Panc1 (cell line): Measurements from ENCODE around the gene TFAM.

Experiments used
- POLR2AphosphoS5 ChIP-seq: IDR thresholded peaks from 2 replicates; pipeline ENCODE4 v1.6.1; 2012; ENCODE audit warnings: mild to moderate bottlenecking, low read depth, low read length, moderate library complexity
- SIN3A ChIP-seq: IDR thresholded peaks from 2 replicates; pipeline ENCODE4 v1.6.1; 2012; ENCODE audit warnings: low read depth, mild to moderate bottlenecking, low read length, moderate library complexity, borderline replicate concordance; ENCODE audit not compliant: insufficient read depth
- TCF7L2 ChIP-seq: IDR thresholded peaks from 2 replicates; pipeline ENCODE4 v1.6.1; 2011; ENCODE audit warnings: mild to moderate bottlenecking, low read depth, low read length, inconsistent platforms
- TF ChIP-seq, protein P1 (sequence below): fragments of 450-650 bp; IDR thresholded peaks from 2 replicates; pipeline ENCODE4 v1.5.1; 2017; ENCODE audit warnings: mild to moderate bottlenecking

DNA sequence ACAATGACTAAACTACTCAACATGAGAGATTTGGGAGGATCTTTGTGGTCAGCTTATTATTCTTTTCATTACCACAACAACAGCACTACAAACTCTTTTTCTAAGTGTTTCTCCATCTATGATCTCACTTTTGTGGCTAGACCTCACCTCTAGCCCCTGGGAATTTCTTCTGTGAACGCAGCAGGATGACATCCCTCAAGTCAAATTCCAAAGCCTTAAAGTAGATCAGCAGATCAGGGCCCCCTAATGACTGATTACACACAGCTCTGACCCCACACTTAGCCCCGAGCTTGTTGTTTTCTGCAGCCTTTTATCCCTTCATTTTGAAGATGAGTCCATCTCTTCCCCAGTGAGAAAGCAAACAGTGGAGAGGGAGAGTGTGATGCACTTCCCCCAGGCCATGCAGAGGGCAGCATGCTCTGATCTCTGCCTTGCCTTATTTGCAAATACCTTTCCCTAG is 27.3 kb downstream of the TFAM start:
- TF ChIP-seq, protein P1, sequence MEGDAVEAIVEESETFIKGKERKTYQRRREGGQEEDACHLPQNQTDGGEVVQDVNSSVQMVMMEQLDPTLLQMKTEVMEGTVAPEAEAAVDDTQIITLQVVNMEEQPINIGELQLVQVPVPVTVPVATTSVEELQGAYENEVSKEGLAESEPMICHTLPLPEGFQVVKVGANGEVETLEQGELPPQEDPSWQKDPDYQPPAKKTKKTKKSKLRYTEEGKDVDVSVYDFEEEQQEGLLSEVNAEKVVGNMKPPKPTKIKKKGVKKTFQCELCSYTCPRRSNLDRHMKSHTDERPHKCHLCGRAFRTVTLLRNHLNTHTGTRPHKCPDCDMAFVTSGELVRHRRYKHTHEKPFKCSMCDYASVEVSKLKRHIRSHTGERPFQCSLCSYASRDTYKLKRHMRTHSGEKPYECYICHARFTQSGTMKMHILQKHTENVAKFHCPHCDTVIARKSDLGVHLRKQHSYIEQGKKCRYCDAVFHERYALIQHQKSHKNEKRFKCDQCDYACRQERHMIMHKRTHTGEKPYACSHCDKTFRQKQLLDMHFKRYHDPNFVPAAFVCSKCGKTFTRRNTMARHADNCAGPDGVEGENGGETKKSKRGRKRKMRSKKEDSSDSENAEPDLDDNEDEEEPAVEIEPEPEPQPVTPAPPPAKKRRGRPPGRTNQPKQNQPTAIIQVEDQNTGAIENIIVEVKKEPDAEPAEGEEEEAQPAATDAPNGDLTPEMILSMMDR = 0 out of 2 replicates have a peak, but pooled peaks have one; percentile 10
- TF ChIP-seq POLR2AphosphoS5 = no peak
- TF ChIP-seq TCF7L2 = no peak
- no peak for TF ChIP-seq SIN3A
